HepG2 (cell line): ENCODE data around the gene MMP24OS. TPM values are rescaled to one million over a fixed set of nuclear protein-coding genes. Genes with fewer than 3 reads are reported as not detected.

Source experiments
- CEBPB ChIP-seq: IDR thresholded peaks from 2 replicates; pipeline ENCODE4 v1.6.1; 2011; ENCODE audit warnings: low read depth, low read length, improper control_type of control experiment, borderline replicate concordance
- DMAP1 ChIP-seq: IDR thresholded peaks from 2 replicates; pipeline ENCODE4 v1.6.1; 2016
- ELF3 ChIP-seq: IDR thresholded peaks from 2 replicates; pipeline ENCODE4 v1.6.1; 2016; ENCODE audit warnings: missing genetic modification reagents, missing compliant biosample characterization
- EP300 ChIP-seq, 3 experiments: sonication (generic) in 1 of 3; formaldehyde crosslinking in 1 of 3; IDR thresholded peaks; 2 replicates each; pipeline versions ENCODE4 v1.5.1 to v1.6.1; 2011 to 2020; ENCODE audit warnings: low read depth in 2 of 3, low read length in 2 of 3, borderline replicate concordance in 1 of 3, improper control_type of control experiment in 1 of 3, mild to moderate bottlenecking in 1 of 3, missing genetic modification reagents in 1 of 3, moderate library complexity in 1 of 3
- KAT8 ChIP-seq: IDR thresholded peaks from 2 replicates; pipeline ENCODE4 v1.6.1; 2016; ENCODE audit warnings: missing genetic modification reagents, missing compliant biosample characterization
- SKI ChIP-seq: fragments of 450-650 bp; IDR thresholded peaks from one replicate; pipeline ENCODE4 v1.6.1; 2018; ENCODE audit warnings: mild to moderate bottlenecking; ENCODE audit not compliant: partially characterized antibody
- SMAD9 ChIP-seq: sonication (generic); formaldehyde crosslinking; IDR thresholded peaks from 2 replicates; pipeline ENCODE4 v1.5.1; 2020; ENCODE audit warnings: mild to moderate bottlenecking, missing genetic modification reagents
- ZNF230 ChIP-seq: sonication (generic); formaldehyde crosslinking; IDR thresholded peaks from 2 replicates; pipeline ENCODE4 v1.4.0; 2020; ENCODE audit warnings: mild to moderate bottlenecking, missing genetic modification reagents
- ZNF441 ChIP-seq: sonication (generic); formaldehyde crosslinking; IDR thresholded peaks from 2 replicates; pipeline ENCODE4 v1.7.0; 2021; ENCODE audit warnings: missing genetic modification reagents, borderline replicate concordance
- ZNF567 ChIP-seq: sonication (generic); formaldehyde crosslinking; IDR thresholded peaks from 2 replicates; pipeline ENCODE4 v1.8.1; 2023; ENCODE audit warnings: mild to moderate bottlenecking, missing genetic modification reagents, borderline replicate concordance
- ZNF644 ChIP-seq: IDR thresholded peaks from 2 replicates; pipeline ENCODE4 v1.6.1; 2016; ENCODE audit warnings: low read depth
- ZNF674 ChIP-seq: sonication (generic); formaldehyde crosslinking; IDR thresholded peaks from 2 replicates; pipeline ENCODE4 v1.5.0; 2020; ENCODE audit warnings: low read depth, mild to moderate bottlenecking, missing genetic modification reagents
- polyA plus RNA-seq, 8 experiments: library from polyadenylated mRNA; depleted of rRNA in 3 of 8; stranded (reverse) in 7 of 8; unstranded in 1 of 8; fragments of >200 nt; fragmentation: Illumina TruSeq in 4 of 8; extraction: Trizol in 4 of 8; gene quantifications; 2 replicates each; pipeline versions ENCODE4 v1.2.1 to v1.2.3, GENCODE V29; 2011 to 2016; ENCODE audit warnings: low read depth in 4 of 8, missing spikeins in 1 of 8, mixed read lengths in 1 of 8; ENCODE audit not compliant: insufficient read depth in 1 of 8
- total RNA-seq, 5 experiments: library from RNA; depleted of rRNA; stranded (reverse); fragments of >200 nt; fragmentation: Illumina TruSeq; extraction: Trizol; gene quantifications; 2 replicates each; pipeline ENCODE4 v1.2.3, GENCODE V29; 2016; ENCODE audit warnings: low read depth in 1 of 5
- TF ChIP-seq, protein P1 (sequence below): sonication (generic); formaldehyde crosslinking; IDR thresholded peaks from 2 replicates; pipeline ENCODE4 v1.5.1; 2020; ENCODE audit warnings: mild to moderate bottlenecking, missing genetic modification reagents, moderate library complexity
- TF ChIP-seq, protein P2 (sequence below): sonication (generic); formaldehyde crosslinking; IDR thresholded peaks from 2 replicates; pipeline ENCODE4 v1.9.0; 2022; ENCODE audit warnings: missing genetic modification reagents, mild to moderate bottlenecking, borderline replicate concordance
- TF ChIP-seq, protein P3 (sequence below): sonication (generic); formaldehyde crosslinking; IDR thresholded peaks from 2 replicates; pipeline ENCODE4 v1.5.0; 2020; ENCODE audit warnings: mild to moderate bottlenecking, missing genetic modification reagents, borderline replicate concordance
- TF ChIP-seq, protein P4 (sequence below): sonication (generic); formaldehyde crosslinking; IDR thresholded peaks from 2 replicates; pipeline ENCODE4 v1.5.0; 2020; ENCODE audit warnings: mild to moderate bottlenecking, missing genetic modification reagents, moderate library complexity

MMP24OS gene
- total and polyA plus RNA-seq, 2 of the 13 experiments (the other 11 are each of a cell fraction or from before 2014, with no cell fraction given) = 6.0 to 8.5 TPM

DNA sequence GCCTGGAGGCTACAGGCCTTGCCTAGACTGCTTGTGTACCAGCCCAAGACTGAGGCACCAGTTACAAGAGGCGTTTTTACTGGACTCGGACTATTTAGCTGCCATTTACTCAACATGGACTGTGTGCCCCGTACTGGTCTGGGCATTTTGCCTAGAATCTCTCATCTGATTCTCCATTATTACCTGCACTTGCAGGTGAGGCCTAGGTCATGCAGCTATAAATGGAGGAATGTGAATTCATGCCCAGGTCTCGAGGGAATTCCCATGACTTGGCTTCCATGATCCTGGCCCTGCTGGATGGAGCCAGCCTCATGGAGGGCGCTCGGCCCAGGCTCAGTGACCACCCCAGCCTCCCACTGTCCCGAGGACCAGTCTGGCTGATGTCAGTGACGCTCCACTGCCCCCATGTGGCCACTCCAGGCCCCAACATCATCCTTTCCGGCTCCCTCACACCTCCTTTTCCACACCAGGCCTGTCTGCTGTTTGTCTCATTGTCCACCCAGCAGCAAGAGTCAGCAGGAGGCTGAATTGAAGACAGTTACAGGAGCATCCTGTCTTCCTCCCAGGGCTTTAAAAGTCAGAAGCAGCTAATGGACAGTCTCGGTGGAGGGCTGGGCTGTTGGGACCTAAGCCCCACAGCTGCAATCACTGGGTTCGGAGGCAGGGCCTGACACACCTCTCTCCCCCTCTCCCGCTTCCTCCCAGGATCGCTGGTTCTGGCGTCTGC, 8.7 kb downstream of the MMP24OS start (continued):
- TF ChIP-seq, protein P1, sequence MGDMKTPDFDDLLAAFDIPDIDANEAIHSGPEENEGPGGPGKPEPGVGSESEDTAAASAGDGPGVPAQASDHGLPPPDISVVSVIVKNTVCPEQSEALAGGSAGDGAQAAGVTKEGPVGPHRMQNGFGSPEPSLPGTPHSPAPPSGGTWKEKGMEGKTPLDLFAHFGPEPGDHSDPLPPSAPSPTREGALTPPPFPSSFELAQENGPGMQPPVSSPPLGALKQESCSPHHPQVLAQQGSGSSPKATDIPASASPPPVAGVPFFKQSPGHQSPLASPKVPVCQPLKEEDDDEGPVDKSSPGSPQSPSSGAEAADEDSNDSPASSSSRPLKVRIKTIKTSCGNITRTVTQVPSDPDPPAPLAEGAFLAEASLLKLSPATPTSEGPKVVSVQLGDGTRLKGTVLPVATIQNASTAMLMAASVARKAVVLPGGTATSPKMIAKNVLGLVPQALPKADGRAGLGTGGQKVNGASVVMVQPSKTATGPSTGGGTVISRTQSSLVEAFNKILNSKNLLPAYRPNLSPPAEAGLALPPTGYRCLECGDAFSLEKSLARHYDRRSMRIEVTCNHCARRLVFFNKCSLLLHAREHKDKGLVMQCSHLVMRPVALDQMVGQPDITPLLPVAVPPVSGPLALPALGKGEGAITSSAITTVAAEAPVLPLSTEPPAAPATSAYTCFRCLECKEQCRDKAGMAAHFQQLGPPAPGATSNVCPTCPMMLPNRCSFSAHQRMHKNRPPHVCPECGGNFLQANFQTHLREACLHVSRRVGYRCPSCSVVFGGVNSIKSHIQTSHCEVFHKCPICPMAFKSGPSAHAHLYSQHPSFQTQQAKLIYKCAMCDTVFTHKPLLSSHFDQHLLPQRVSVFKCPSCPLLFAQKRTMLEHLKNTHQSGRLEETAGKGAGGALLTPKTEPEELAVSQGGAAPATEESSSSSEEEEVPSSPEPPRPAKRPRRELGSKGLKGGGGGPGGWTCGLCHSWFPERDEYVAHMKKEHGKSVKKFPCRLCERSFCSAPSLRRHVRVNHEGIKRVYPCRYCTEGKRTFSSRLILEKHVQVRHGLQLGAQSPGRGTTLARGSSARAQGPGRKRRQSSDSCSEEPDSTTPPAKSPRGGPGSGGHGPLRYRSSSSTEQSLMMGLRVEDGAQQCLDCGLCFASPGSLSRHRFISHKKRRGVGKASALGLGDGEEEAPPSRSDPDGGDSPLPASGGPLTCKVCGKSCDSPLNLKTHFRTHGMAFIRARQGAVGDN (CRISPR knock-in tag) = peak; percentile 88
- TF ChIP-seq ZNF230 (peak; percentile 72; the same call in 1 of the 2 replicates), DMAP1 (CRISPR knock-in tag) (0 out of 2 replicates have a peak, but pooled peaks have one; percentile 19), KAT8 (CRISPR knock-in tag) (peak; percentile 43; the same call in 1 of the 2 replicates), SMAD9 (CRISPR knock-in tag) (no peak), ZNF674 (CRISPR knock-in tag) (no peak), ELF3 (CRISPR knock-in tag) (peak; percentile 73), CEBPB (no peak), ZNF644 (peak; percentile 76; the same call in 1 of the 2 replicates), ZNF441 (CRISPR knock-in tag) (0 out of 2 replicates have a peak, but pooled peaks have one; percentile 30), SKI (peak; percentile 41), ZNF567 (CRISPR knock-in tag) (no peak), EP300 (IDR thresholded peaks at IDR 0.05; ENCODE audit: low read depth in 2 of 2, low read length in 2 of 2) (peak in 1 of 2 experiments; percentile 69; a peak in 1 of 4 replicates), EP300 (CRISPR knock-in tag; IDR thresholded peaks at IDR 0.05; ENCODE audit: borderline replicate concordance) (no peak)
- TF ChIP-seq, protein P2, sequence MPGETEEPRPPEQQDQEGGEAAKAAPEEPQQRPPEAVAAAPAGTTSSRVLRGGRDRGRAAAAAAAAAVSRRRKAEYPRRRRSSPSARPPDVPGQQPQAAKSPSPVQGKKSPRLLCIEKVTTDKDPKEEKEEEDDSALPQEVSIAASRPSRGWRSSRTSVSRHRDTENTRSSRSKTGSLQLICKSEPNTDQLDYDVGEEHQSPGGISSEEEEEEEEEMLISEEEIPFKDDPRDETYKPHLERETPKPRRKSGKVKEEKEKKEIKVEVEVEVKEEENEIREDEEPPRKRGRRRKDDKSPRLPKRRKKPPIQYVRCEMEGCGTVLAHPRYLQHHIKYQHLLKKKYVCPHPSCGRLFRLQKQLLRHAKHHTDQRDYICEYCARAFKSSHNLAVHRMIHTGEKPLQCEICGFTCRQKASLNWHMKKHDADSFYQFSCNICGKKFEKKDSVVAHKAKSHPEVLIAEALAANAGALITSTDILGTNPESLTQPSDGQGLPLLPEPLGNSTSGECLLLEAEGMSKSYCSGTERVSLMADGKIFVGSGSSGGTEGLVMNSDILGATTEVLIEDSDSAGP (CRISPR knock-in tag) = peak; percentile 84
- TF ChIP-seq, protein P3, sequence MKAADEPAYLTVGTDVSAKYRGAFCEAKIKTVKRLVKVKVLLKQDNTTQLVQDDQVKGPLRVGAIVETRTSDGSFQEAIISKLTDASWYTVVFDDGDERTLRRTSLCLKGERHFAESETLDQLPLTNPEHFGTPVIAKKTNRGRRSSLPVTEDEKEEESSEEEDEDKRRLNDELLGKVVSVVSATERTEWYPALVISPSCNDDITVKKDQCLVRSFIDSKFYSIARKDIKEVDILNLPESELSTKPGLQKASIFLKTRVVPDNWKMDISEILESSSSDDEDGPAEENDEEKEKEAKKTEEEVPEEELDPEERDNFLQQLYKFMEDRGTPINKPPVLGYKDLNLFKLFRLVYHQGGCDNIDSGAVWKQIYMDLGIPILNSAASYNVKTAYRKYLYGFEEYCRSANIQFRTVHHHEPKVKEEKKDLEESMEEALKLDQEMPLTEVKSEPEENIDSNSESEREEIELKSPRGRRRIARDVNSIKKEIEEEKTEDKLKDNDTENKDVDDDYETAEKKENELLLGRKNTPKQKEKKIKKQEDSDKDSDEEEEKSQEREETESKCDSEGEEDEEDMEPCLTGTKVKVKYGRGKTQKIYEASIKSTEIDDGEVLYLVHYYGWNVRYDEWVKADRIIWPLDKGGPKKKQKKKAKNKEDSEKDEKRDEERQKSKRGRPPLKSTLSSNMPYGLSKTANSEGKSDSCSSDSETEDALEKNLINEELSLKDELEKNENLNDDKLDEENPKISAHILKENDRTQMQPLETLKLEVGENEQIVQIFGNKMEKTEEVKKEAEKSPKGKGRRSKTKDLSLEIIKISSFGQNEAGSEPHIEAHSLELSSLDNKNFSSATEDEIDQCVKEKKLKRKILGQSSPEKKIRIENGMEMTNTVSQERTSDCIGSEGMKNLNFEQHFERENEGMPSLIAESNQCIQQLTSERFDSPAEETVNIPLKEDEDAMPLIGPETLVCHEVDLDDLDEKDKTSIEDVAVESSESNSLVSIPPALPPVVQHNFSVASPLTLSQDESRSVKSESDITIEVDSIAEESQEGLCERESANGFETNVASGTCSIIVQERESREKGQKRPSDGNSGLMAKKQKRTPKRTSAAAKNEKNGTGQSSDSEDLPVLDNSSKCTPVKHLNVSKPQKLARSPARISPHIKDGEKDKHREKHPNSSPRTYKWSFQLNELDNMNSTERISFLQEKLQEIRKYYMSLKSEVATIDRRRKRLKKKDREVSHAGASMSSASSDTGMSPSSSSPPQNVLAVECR (CRISPR knock-in tag) = peak; percentile 58; the same call in 1 of the 2 replicates
- TF ChIP-seq, protein P4, sequence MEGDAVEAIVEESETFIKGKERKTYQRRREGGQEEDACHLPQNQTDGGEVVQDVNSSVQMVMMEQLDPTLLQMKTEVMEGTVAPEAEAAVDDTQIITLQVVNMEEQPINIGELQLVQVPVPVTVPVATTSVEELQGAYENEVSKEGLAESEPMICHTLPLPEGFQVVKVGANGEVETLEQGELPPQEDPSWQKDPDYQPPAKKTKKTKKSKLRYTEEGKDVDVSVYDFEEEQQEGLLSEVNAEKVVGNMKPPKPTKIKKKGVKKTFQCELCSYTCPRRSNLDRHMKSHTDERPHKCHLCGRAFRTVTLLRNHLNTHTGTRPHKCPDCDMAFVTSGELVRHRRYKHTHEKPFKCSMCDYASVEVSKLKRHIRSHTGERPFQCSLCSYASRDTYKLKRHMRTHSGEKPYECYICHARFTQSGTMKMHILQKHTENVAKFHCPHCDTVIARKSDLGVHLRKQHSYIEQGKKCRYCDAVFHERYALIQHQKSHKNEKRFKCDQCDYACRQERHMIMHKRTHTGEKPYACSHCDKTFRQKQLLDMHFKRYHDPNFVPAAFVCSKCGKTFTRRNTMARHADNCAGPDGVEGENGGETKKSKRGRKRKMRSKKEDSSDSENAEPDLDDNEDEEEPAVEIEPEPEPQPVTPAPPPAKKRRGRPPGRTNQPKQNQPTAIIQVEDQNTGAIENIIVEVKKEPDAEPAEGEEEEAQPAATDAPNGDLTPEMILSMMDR = peak; percentile 100
